BJ (cell line): ENCODE results near the gene CLCNKB. TPM values are rescaled to one million over a fixed set of nuclear protein-coding genes. Genes with fewer than 3 reads are reported as not detected.
"Not testable (repeated sequence)": the region's sequence is repeated elsewhere in the genome, so short reads cannot be mapped to it uniquely, and the experiment has no call there.

ENCODE experiments used
- CTCF ChIA-PET: fragments of 350-600 bp; formaldehyde crosslinking; extraction: SDS; loops from one replicate; lab custom pipeline; 2021; ENCODE audit warnings: antibody characterized with exemption, inconsistent platforms; lab: Yijun Ruan, JAX
- POLR2A ChIA-PET: fragments of 300-600 bp; sonication (Branson Sonifier 250); formaldehyde crosslinking; extraction: SDS; loops from one replicate; lab custom pipeline; 2021; ENCODE audit warnings: antibody characterized with exemption; lab: Charles Lee
- DNase-seq: peaks from one replicate; pipeline ENCODE4 v3.0.0-alpha.2; 2011; ENCODE audit warnings: low read depth
- H3K27me3 ChIP-seq: 2 replicates; pipeline ENCODE4 v1.6.0; 2011; ENCODE audit warnings: low read length; ENCODE audit not compliant: control insufficient read depth, insufficient read depth
- H3K36me3 ChIP-seq: 2 replicates; pipeline ENCODE4 v1.5.1; 2011; ENCODE audit warnings: low read length; ENCODE audit not compliant: control insufficient read depth, insufficient read depth
- H3K4me3 ChIP-seq: 2 replicates; pipeline ENCODE4 v1.5.1; 2011; ENCODE audit warnings: low read depth, mild to moderate bottlenecking, control low read depth, low read length
- CTCF ChIP-seq: IDR thresholded peaks from 2 replicates; pipeline ENCODE4 v1.5.1; 2011; ENCODE audit warnings: low read depth, mild to moderate bottlenecking, control low read depth, inconsistent platforms, low read length, moderate library complexity; ENCODE audit not compliant: insufficient read depth
- polyA plus RNA-seq: library from polyadenylated mRNA; depleted of rRNA; stranded (reverse); fragments of >200 nt; gene quantifications from 2 replicates; pipeline ENCODE4 v1.2.3, GENCODE V29; 2011

Gene CLCNKB
- polyA plus RNA-seq, 1 experiment: 0.83 TPM

- POLR2A ChIA-PET: no interaction called here
- CTCF ChIA-PET: interaction anchor here (1.5 to 2.0 kb wide), 2 partner anchors 28 to 31 kb away, joined by 4 read pairs; no protein-coding TSS in a partner anchor
- Histone ChIP-seq H3K36me3 (no peaks in the 10 kb centered on the region), H3K4me3 (no peak overlapping the region), H3K27me3 (peaks cover 2% of the 10 kb centered on the region)
- no peak for DNase-seq
- peak; percentile 33 for TF ChIP-seq CTCF
Measured at GRCh38 chr1:16042096-16042495, 1.5 kb upstream of the CLCNKB start.

GRCh38 chr1:16042654-16043053, 928 bp upstream of the CLCNKB start:
- POLR2A ChIA-PET, DNase-seq, H3K36me3 ChIP-seq, CTCF ChIA-PET, H3K4me3 ChIP-seq, H3K27me3 ChIP-seq: not testable (repeated sequence)

- Histone ChIP-seq H3K4me3 (no peak overlapping the region), H3K36me3 (no peaks in the 10 kb centered on the region), H3K27me3 (no peaks in the 10 kb centered on the region; the same call in 1 of the 2 replicates)
- CTCF ChIA-PET: interaction anchor here (5.5 kb wide), 1 partner anchor 12 kb away, joined by 28 read pairs; no protein-coding TSS in a partner anchor
- POLR2A ChIA-PET: no interaction called here
- DNase-seq: no peak
- no peak for TF ChIP-seq CTCF
Measured at GRCh38 chr1:16043950-16044349, 368 bp downstream of the CLCNKB start.

GRCh38 chr1:16046842-16047241, 3.3 kb downstream of the CLCNKB start:
- ChIA-PET CTCF (interaction anchor here (0.5 to 5.5 kb wide), 4 partner anchors 9 to 199 kb away, joined by 3 to 28 read pairs (median 6); no protein-coding TSS in a partner anchor), POLR2A (no interaction called here)
- no peak for TF ChIP-seq CTCF

GRCh38 chr1:16047791-16048475, 4.4 kb downstream of the CLCNKB start:
- no peak for DNase-seq
- ChIA-PET POLR2A (no interaction called here), CTCF (interaction anchor here (1.8 to 5.5 kb wide), 2 partner anchors 8 to 38 kb away, joined by 6 to 28 read pairs; no protein-coding TSS in a partner anchor)
- no peak for TF ChIP-seq CTCF
- H3K27me3 ChIP-seq: no peaks in the 10 kb centered on the region; the same call in 1 of the 2 replicates
- no peaks in the 10 kb centered on the region for H3K36me3 ChIP-seq
- H3K4me3 ChIP-seq: no peak overlapping the region

More at GRCh38 chr1:16046842-16047241, 3.3 kb downstream of the CLCNKB start:
- Histone ChIP-seq H3K27me3 (no peaks in the 10 kb centered on the region; the same call in 1 of the 2 replicates), H3K36me3 (no peaks in the 10 kb centered on the region), H3K4me3 (no peak overlapping the region)
- DNase-seq: no peak
